Left lung (tissue), 10 donors: ENCODE results near the gene USP33. TPM values are rescaled to one million over a fixed set of nuclear protein-coding genes. Genes with fewer than 3 reads are reported as not detected.
A peak's percentile ranks its signal among the peaks of the same experiment; 100 is the strongest.
"Not testable (repeated sequence)": the region's sequence is repeated elsewhere in the genome, so short reads cannot be mapped to it uniquely, and the experiment has no call there.

Experiments used
- ATAC-seq: fragments of 200-7000 bp; cut with Tn5 transposase; one replicate; pipeline ENCODE4 v1.9.1; 2020; ENCODE audit warnings: moderate library complexity
- DNase-seq, 4 donors: peaks; one replicate each; pipeline ENCODE4 v3.0.0-alpha.2; 2013 to 2020
- H3K27ac ChIP-seq, 2 donors: fragments of 200-600 bp; sonication (generic) in 1 of 2; one replicate each; pipeline versions ENCODE4 v1.5.0 to v1.8.0; 2020 to 2021
- H3K27me3 ChIP-seq, 2 donors: fragments of 200-600 bp; sonication (generic) in 1 of 2; one replicate each; pipeline versions ENCODE4 v1.5.0 to v1.8.0; 2020 to 2021
- H3K36me3 ChIP-seq, 2 donors: fragments of 200-600 bp; sonication (generic) in 1 of 2; one replicate each; pipeline versions ENCODE4 v1.5.0 to v1.8.0; 2020 to 2021
- H3K4me1 ChIP-seq, 2 donors: fragments of 200-600 bp; one replicate each; pipeline ENCODE4 v1.8.0; 2021
- H3K4me3 ChIP-seq, 2 donors: fragments of 200-600 bp; sonication (generic) in 1 of 2; one replicate each; pipeline versions ENCODE4 v1.5.0 to v1.8.0; 2020 to 2021; ENCODE audit warnings: mild to moderate bottlenecking in 1 of 2
- H3K9me3 ChIP-seq, 2 donors: fragments of 200-600 bp; sonication (generic) in 1 of 2; one replicate each; pipeline versions ENCODE4 v1.5.0 to v1.8.0; 2020 to 2021
- intact Hi-C, 2 donors: fragments of 100-400 bp; cut with DNase I; formaldehyde crosslinking; loops; one replicate each; pipeline versions ENCODE4 v1.11.2 to v1.14.2; 2022
- polyA plus RNA-seq, 6 donors: library from polyadenylated mRNA; unstranded; fragments of 120-200 nt; gene quantifications; one replicate each; pipeline ENCODE4 v1.2.1, GENCODE V29; 2013; ENCODE audit not compliant: insufficient read length in 6 of 6
- total RNA-seq, 2 donors: library from RNA; stranded (reverse); fragmentation: NEBNext Ultra II Directional; extraction: Animal tissue kit (Norgen Biotek cat#: 25700); gene quantifications; one replicate each; pipeline ENCODE4 v1.2.1, GENCODE V29; 2021
- TF ChIP-seq, protein P1 (sequence below), 2 donors: fragments of 200-600 bp; sonication (generic) in 1 of 2; IDR thresholded peaks; one replicate each; pipeline versions ENCODE4 v1.5.0 to v1.8.0; 2021; ENCODE audit warnings: antibody characterized with exemption in 2 of 2
- donor health status: DM: no; HTN: yes; CAD: no.
- donor health status: DM: no; HTN: no; CAD: no.

The USP33 gene
- total and polyA plus RNA-seq, 8 donors = 50.5 to 136 (median 116) TPM

DNA sequence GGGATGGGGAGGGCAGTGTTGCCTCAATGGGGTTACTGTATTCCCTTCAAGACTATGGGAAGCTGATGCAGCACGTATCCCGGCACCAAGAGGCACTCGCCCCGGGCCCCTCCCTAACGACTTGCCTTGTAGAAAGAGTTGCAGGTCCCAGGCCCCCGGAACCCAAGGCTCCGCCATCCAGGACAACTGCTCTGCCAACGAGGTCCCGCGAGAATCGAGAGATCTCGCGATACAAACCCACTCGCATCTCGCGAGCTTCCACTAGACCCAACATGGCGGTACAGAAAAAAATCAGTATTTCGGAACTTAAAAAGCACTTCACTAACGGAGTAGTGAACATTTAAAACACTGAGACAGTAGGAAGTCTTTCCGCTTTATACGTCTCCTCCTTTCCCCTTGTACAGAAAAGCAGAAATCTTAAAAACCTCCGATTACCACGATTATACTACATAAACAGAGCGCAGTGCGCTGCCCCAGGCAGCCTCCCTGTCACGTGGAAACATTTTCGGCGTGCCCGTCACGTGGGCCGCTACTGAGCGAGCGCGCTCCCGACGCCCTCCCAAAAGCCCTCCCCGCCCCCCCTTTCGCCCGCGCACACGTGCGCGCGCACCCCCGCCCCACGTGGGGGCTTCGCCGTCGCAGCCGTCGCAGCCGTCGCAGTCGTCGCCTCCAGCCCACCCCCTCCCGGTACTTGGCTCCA lies 77.0 kb downstream of the USP33 start, which contains the start of gene ZZZ3:
Gene ZZZ3 (minus strand): TSS at position 199 of the 700 bp plus-strand sequence. CDS start 49,304 bp downstream, outside the sequence.
- Histone ChIP-seq H3K27me3 (no peaks in the 10 kb centered on the region), H3K4me1 (peaks cover 4 to 38% of the 10 kb centered on the region in 2 donors), H3K36me3 (no peaks in the 10 kb centered on the region), H3K27ac (peak within 1 kb of the TSS; percentile 95), H3K4me3 (peak within 1 kb of the TSS; percentile 68 to 88), H3K9me3 (no peaks in the 10 kb centered on the region)
- DNase-seq (peak; percentile 94 to 98 (median 96)), ATAC-seq (peak; percentile 84)
- TF ChIP-seq, protein P1, sequence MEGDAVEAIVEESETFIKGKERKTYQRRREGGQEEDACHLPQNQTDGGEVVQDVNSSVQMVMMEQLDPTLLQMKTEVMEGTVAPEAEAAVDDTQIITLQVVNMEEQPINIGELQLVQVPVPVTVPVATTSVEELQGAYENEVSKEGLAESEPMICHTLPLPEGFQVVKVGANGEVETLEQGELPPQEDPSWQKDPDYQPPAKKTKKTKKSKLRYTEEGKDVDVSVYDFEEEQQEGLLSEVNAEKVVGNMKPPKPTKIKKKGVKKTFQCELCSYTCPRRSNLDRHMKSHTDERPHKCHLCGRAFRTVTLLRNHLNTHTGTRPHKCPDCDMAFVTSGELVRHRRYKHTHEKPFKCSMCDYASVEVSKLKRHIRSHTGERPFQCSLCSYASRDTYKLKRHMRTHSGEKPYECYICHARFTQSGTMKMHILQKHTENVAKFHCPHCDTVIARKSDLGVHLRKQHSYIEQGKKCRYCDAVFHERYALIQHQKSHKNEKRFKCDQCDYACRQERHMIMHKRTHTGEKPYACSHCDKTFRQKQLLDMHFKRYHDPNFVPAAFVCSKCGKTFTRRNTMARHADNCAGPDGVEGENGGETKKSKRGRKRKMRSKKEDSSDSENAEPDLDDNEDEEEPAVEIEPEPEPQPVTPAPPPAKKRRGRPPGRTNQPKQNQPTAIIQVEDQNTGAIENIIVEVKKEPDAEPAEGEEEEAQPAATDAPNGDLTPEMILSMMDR (IDR thresholded peaks at IDR 0.05) = no peak
- intact Hi-C loops = no loop called here

DNA sequence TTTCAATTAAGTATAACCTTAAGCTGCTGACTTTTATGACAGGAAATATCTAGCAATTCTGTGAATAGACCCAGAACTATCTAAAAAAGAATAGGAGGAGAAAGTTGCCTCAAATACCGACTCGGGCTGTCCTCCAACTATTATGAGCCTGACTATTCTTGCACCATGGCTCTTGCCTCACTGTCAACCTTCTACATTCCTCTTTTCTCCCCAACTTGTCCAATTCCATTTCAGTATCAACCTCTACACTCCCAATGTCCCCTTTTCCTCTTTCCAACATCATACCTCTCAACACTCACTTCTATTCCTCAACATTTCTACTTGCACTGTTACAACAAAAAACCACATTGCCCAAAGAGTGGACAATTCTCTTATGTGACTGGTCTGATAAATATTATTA lies 79.5 kb downstream of the USP33 start:
- intact Hi-C loops = no loop called here

DNA sequence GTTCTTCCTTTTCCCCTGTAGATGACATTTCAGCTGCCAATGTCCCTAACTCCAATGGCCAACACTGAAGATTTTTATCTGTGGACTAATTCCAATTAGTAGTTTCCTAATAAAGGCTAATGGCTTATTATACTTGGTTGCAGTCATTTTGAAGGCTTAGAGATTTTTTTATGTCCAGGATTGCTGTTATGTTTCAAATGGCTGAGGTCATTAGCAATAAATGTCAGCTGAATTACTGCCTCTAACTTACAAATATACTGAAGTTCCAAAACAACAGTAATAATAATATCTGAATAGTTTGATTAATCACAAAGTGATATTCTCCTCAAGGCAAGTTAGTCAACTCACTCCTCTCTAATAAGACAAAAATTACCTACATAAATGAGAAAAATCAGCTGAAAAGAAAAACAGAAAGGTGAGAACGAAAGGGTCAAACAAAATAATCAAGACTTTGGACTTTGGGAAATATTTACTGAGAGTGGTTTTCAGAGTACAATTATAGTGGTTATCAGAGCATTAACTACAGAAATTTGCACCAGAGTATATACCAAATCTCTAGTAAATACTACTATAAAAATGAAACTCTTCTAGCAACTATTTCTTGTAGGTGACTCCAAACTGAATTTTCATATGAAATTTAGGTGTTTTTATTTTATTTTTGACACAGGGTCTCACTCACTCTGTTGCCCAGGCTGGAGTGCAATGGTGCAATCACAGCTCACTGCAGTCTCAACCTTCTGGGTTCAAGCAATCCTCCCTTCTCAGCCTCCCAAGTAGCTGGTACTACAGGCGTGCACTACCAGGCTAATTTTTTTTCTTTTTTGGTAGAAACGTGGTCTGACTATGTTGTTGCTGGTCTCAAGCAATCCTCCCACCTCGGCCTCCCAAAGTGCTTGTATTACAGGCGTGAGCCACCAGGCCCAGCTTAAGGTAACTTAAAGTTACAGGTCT lies 80.7 kb downstream of the USP33 start:
- no peak overlapping the region for H3K27ac ChIP-seq
- intact Hi-C loops = no loop called here

More for the DNA sequence above, 79.5 kb downstream of the USP33 start:
- ATAC-seq (no peak), DNase-seq (no peak)
- Histone ChIP-seq H3K27me3 (no peaks in the 10 kb centered on the region), H3K4me3 (no peak overlapping the region), H3K4me1 (peaks cover 4 to 45% of the 10 kb centered on the region in 2 donors), H3K27ac (no peak overlapping the region), H3K9me3 (no peaks in the 10 kb centered on the region), H3K36me3 (no peaks in the 10 kb centered on the region)
- TF ChIP-seq, protein P1 (IDR thresholded peaks at IDR 0.05) = no peak

DNA sequence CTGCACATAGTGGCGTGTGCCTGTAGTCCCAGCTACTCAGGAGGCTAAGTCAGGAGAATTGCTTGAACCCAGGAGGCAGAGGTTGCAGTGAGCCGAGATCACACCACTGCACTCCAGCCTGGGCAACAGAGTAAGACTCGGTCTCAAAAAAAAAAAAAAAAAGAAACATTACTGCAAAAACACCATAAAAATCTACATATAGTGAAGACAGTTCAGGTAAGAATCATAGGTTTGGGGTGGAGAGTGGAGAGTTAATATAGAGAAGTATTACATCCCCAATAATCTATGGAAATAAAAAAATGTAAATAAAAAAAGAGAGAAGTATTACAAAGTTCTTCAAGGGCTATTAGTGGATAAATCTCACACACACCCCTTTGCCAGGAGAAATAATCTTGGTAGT lies 84.8 kb downstream of the USP33 start:
- H3K4me3 ChIP-seq, H3K27ac ChIP-seq, H3K36me3 ChIP-seq, H3K27me3 ChIP-seq, ATAC-seq, intact Hi-C loops, DNase-seq, H3K9me3 ChIP-seq: not testable (repeated sequence)
- peaks cover 0 to 25% of the 10 kb centered on the region in 2 donors for H3K4me1 ChIP-seq

More for the DNA sequence above, 80.7 kb downstream of the USP33 start:
- no peak overlapping the region for H3K4me3 ChIP-seq
- no peaks in the 10 kb centered on the region for H3K9me3 ChIP-seq
- DNase-seq (no peak), ATAC-seq (no peak)
- no peaks in the 10 kb centered on the region for H3K36me3 ChIP-seq
- TF ChIP-seq, protein P1 (IDR thresholded peaks at IDR 0.05) = no peak
- peaks cover 4 to 43% of the 10 kb centered on the region in 2 donors for H3K4me1 ChIP-seq
- H3K27me3 ChIP-seq = no peaks in the 10 kb centered on the region

DNA sequence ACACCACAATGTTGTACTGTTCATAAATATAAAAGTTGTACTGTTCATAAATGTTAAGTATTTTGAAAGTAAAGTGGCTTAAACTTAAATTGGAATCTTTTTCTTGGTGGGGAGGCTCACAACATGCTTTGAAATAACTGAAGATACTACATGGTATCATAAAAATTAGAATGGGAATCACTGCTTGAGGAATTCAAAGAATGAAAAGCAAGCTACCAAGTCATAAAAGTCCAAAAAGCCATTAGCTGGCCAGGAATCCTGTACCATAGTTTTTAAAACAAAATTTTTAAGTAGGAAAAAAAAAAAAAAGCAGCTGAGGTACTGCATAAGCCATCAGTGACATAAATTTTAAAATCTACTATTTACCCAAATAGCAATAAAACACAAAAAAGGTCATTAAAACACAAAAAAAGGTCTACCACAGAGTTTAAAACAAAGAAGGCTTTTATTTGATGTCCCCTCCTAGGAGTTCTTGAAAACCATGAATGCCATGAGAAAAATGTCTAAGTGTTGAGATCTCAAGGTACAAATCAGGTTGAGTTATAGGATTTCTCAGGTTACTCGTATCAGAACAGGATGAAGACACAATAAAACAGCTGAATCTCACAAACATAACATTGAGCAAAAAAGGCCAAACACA lies 85.8 kb downstream of the USP33 start:
- TF ChIP-seq, protein P1 (IDR thresholded peaks at IDR 0.05) = no peak
- Histone ChIP-seq H3K9me3 (no peaks in the 10 kb centered on the region), H3K4me1 (peaks cover 0 to 21% of the 10 kb centered on the region in 2 donors), H3K4me3 (no peak overlapping the region), H3K36me3 (no peaks in the 10 kb centered on the region), H3K27me3 (no peaks in the 10 kb centered on the region), H3K27ac (no peak overlapping the region)
- no peak for ATAC-seq
- no peak for DNase-seq
- intact Hi-C loops = no loop called here
